ENCODE data around the gene CDK6.

DNA sequence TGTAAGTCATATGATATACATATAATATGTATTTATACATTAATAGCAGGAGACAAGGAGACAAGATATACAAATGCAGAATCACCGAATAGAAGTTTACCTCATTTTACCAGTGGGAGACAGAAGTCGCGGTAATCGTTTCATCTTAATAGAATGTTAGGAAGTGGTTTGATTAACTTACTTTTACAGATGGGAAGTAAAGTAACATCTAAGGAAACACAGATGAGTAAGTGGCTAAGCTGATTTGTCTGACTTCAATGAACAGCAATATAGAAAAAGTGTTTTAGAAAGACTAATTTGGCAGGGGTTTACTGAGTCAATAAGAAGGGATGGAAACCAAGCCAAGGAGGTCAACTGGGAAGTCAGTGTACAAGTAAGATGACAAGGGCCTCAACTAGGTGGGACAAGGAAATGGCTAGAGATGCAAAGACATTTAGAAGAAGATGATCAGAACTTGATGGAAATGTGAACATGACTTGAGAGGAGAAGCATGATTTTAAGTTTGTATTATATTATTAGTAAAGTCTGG, 210.0 kb downstream of the CDK6 start:
- no peak for TF ChIP-seq POLR2AphosphoS5 (IDR thresholded peaks at IDR 0.05; ENCODE audit: low read depth, low read length)
- no peak for TF ChIP-seq EZH2 (IDR thresholded peaks at IDR 0.05; ENCODE audit: low read depth, low read length, severe bottlenecking)
- TF ChIP-seq, protein P1, sequence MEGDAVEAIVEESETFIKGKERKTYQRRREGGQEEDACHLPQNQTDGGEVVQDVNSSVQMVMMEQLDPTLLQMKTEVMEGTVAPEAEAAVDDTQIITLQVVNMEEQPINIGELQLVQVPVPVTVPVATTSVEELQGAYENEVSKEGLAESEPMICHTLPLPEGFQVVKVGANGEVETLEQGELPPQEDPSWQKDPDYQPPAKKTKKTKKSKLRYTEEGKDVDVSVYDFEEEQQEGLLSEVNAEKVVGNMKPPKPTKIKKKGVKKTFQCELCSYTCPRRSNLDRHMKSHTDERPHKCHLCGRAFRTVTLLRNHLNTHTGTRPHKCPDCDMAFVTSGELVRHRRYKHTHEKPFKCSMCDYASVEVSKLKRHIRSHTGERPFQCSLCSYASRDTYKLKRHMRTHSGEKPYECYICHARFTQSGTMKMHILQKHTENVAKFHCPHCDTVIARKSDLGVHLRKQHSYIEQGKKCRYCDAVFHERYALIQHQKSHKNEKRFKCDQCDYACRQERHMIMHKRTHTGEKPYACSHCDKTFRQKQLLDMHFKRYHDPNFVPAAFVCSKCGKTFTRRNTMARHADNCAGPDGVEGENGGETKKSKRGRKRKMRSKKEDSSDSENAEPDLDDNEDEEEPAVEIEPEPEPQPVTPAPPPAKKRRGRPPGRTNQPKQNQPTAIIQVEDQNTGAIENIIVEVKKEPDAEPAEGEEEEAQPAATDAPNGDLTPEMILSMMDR (IDR thresholded peaks at IDR 0.05; ENCODE audit: control extremely low read depth in 1 of 3, insufficient read depth in 1 of 3, low read depth in 1 of 3, low read length in 3 of 3), result no peak
- no peak for TF ChIP-seq CEBPB (IDR thresholded peaks at IDR 0.05; ENCODE audit: low read depth, low read length)
- TF ChIP-seq, protein P2, sequence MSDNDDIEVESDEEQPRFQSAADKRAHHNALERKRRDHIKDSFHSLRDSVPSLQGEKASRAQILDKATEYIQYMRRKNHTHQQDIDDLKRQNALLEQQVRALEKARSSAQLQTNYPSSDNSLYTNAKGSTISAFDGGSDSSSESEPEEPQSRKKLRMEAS (IDR thresholded peaks at IDR 0.05), result no peak
- no peak for TF ChIP-seq ZNF274 (IDR thresholded peaks at IDR 0.05; ENCODE audit: borderline replicate concordance, extremely low read depth, low read length)
- no peak for TF ChIP-seq SIX5 (IDR thresholded peaks at IDR 0.05; ENCODE audit: low read depth, low read length)
- TF ChIP-seq, protein P3, sequence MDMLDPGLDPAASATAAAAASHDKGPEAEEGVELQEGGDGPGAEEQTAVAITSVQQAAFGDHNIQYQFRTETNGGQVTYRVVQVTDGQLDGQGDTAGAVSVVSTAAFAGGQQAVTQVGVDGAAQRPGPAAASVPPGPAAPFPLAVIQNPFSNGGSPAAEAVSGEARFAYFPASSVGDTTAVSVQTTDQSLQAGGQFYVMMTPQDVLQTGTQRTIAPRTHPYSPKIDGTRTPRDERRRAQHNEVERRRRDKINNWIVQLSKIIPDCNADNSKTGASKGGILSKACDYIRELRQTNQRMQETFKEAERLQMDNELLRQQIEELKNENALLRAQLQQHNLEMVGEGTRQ (IDR thresholded peaks at IDR 0.05; ENCODE audit: low read length), result no peak
- no peak for TF ChIP-seq SIN3A (conservative IDR thresholded peaks at IDR 0.05 in 1 of 2, IDR thresholded peaks at IDR 0.05 in 1 of 2; ENCODE audit: low read depth in 1 of 2, low read length in 2 of 2)
- TF ChIP-seq CBX5 (IDR thresholded peaks at IDR 0.05; ENCODE audit: low read depth, low read length), result no peak
- TF ChIP-seq POLR2A (IDR thresholded peaks at IDR 0.05; ENCODE audit: control extremely low read depth in 1 of 2, low read depth in 2 of 2, low read length in 2 of 2), result no peak
- TF ChIP-seq GTF2F1 (IDR thresholded peaks at IDR 0.05; ENCODE audit: borderline replicate concordance, low read depth, low read length), result no peak
- TF ChIP-seq RAD21 (IDR thresholded peaks at IDR 0.05 in 1 of 2, conservative IDR thresholded peaks at IDR 0.05 in 1 of 2; ENCODE audit: low read depth in 2 of 2, low read length in 2 of 2), result no peak
- no peak for TF ChIP-seq TAF1 (IDR thresholded peaks at IDR 0.05; ENCODE audit: low read depth, low read length)

All from H1 (cell line).